ENCODE measurements around the gene XAGE3. TPM values are rescaled to one million over a fixed set of nuclear protein-coding genes. Genes with fewer than 3 reads are reported as not detected.

XAGE3 gene
- total RNA-seq, 6 donors from 2014 or later, result not detected

- no peaks in the 10 kb centered on the region for H3K36me3 ChIP-seq
- WGBS, 2 donors, result 66 to 100% methylated on average over 3 to 4 of the region's 4 CpGs
- no peak overlapping the region for H3K27ac ChIP-seq
- DNase-seq (no peak), ATAC-seq (ENCODE audit: low FRiP score in 2 of 2) (no peak)
- no peaks in the 10 kb centered on the region for H3K27me3 ChIP-seq
- no peak for TF ChIP-seq POLR2AphosphoS5 (IDR thresholded peaks at IDR 0.05)
- no peak for TF ChIP-seq EP300 (IDR thresholded peaks at IDR 0.05)
- TF ChIP-seq CTCF (IDR thresholded peaks at IDR 0.05), result no peak
- no peaks in the 10 kb centered on the region for H3K4me1 ChIP-seq
- no peaks in the 10 kb centered on the region for H3K9me3 ChIP-seq
- no peak overlapping the region for H3K4me3 ChIP-seq
Observed at GRCh38 chrX:52819788-52820187, 48.1 kb downstream of the XAGE3 start.

Other genes with a start within 250 kb of the XAGE3 start
- not detected for gene SSX7, start 213.2 kb downstream of the XAGE3 start, total RNA-seq
- gene SSX2, start 160.9 kb downstream of the XAGE3 start, total RNA-seq, result not detected
- not detected for gene SSX2B, start 116.8 kb downstream of the XAGE3 start, total RNA-seq
- not detected for gene SPANXN5, start 70.7 kb downstream of the XAGE3 start, total RNA-seq
- not detected for gene XAGE5, start 56.8 kb downstream of the XAGE3 start, total RNA-seq
- gene FAM156B, start 29.2 kb upstream of the XAGE3 start, total RNA-seq, result 100 to 1,000 TPM in 2 of 6 donors, 10 to 100 TPM in 4; 14.1 to 216 (median 17.2) TPM
- gene FAM156A, start 90.4 kb upstream of the XAGE3 start, total RNA-seq, result 10 to 100 TPM; 12.0 to 60.8 (median 17.6) TPM
- 1 to 10 TPM in 3 of 6 donors, under 1 TPM in 3; 0.46 to 1.3 (median 0.95) TPM for gene GPR173, start 180.7 kb upstream of the XAGE3 start, total RNA-seq
- gene TSPYL2, start 214.3 kb upstream of the XAGE3 start, total RNA-seq, result 100 to 1,000 TPM in 1 of 6 donors, 10 to 100 TPM in 5; 33.4 to 162 (median 46.6) TPM
- 10 to 100 TPM in 4 of 6 donors, 1 to 10 TPM in 2; 7.6 to 68.1 (median 14.9) TPM for gene KANTR, start 226.1 kb upstream of the XAGE3 start, total RNA-seq